Cerebellar cortex (tissue), 1 donor: ENCODE data around the gene ZNF217.
"Not testable (repeated sequence)": the region's sequence is repeated elsewhere in the genome, so short reads cannot be mapped to it uniquely, and the experiment has no call there.

Experiments used
- DNase-seq: peaks from one replicate; pipeline ENCODE4 v3.0.0-alpha.2; 2015; ENCODE audit warnings: low spot score

Gene ZNF217

DNA sequence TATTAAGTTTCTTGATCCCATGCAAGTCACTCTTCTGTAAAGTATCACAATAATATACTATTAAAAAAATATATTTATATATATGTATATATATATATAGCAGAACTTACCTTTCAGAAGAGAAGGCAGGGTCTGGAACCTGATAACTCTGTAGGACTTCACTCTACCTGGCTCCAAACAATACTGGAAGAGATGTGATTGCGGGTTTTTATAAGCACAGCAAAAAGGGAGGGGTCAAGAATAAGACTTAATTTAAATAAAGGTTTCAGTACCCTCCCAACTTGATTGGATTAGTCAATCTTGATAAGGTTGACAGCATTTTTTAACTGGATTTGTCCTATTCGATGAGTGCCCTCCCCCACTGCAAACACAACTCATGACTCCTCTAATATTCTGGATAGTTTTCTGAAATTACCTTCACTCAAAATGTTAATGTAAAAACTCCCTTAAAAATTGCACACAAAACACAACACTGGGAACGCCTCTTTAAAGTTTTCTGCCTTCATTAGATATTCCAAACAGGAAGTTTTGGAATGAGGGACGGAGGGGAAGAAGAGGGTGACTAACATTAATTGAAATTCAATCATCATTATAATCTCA is 4.0 kb upstream of the ZNF217 start:
- DNase-seq: peak; percentile 45

DNA sequence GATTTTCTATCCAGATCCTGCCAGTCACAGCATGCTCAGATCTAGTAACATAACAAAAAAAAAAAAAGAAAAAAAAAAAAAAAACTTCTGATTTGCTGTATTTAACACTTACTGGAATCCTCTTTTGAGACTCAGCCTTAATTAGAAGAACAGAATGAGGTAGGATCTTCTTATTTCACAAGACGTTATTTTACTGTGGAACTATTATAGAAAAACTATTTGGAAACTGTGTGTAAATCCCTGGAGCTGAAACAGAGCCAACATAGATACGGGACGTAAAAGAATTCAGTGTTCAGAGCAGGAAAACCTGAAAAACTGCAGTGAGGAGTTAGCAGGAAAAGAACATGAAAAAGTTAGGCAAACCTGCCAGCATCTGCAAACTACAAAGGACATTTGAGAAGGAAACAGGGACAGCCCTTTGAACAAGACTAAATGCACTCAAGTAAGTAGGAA is 3.4 kb upstream of the ZNF217 start:
- peak; percentile 36 for DNase-seq

DNA sequence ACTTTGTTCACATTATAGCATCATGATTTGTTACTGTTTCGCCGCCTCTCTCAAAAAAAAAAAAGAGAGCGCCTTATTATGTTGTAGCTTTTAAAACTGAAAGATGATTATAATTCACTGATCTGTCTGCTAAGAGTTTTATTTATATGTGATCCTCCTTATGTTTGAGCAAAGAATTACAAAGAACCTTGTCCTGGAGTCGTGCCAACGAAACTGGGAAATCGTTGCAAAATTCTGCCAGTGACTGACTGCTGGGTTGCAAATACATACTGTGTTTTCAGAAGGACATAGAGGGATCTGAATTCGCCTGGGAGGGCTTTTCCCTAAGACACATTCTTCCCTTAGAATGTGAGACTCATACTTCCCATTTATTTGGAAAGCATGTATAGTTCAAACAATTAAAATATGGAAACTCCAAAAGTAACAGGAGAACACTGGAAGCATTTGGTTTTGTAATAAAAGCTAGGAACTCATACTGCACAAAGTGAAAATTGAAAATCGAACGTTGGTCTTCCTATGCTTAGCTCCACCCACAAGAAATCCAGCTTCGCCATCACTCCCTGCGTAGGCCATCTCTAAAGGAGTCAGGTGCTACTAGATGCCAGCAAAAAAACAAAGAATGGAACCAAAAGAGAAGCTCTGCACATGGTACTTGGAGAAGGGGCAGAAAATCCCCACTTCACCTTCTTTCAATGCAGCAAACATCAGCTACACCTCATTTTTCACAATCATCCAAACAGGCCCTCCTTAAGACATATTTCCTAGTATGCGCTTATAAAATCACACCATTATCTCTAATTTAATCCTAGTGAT is 2.8 kb upstream of the ZNF217 start:
- DNase-seq: peak; percentile 46

DNA sequence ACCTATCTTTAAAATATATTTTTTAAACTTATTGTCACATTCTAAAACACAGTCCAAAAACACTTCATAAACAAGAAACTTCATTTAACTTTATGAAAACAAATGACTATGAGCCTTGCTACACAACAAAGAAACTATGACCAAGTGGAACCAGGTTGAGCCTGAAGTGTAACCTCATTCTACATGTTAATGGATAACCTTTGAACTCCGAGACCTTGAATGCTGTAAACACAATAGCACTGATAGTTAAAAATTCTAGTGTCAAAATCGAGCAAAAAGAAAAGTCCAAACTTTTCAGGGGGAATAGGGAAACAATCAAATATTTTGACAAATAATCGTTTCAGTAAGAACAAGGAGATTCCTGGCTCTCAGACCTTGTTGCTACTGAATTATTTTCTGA is 2.1 kb upstream of the ZNF217 start:
- DNase-seq: not testable (repeated sequence)

DNA sequence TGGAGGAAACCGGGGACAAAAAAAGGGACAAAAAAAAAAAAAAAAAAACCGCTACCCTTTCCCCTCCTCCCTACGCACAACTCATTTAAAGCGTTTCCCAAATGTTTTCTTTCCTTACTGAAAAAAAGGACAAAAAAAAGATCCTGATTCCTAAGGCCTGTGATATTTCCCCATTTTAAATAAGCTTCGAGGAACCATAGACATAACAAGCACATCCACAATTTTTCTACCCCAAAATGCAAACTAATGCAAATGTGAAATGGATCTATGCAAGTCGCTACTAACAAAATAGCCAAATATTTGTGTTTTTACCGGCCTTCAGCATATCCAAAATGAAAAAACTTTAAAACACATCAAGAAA is 1.4 kb upstream of the ZNF217 start:
- no peak for DNase-seq

DNA sequence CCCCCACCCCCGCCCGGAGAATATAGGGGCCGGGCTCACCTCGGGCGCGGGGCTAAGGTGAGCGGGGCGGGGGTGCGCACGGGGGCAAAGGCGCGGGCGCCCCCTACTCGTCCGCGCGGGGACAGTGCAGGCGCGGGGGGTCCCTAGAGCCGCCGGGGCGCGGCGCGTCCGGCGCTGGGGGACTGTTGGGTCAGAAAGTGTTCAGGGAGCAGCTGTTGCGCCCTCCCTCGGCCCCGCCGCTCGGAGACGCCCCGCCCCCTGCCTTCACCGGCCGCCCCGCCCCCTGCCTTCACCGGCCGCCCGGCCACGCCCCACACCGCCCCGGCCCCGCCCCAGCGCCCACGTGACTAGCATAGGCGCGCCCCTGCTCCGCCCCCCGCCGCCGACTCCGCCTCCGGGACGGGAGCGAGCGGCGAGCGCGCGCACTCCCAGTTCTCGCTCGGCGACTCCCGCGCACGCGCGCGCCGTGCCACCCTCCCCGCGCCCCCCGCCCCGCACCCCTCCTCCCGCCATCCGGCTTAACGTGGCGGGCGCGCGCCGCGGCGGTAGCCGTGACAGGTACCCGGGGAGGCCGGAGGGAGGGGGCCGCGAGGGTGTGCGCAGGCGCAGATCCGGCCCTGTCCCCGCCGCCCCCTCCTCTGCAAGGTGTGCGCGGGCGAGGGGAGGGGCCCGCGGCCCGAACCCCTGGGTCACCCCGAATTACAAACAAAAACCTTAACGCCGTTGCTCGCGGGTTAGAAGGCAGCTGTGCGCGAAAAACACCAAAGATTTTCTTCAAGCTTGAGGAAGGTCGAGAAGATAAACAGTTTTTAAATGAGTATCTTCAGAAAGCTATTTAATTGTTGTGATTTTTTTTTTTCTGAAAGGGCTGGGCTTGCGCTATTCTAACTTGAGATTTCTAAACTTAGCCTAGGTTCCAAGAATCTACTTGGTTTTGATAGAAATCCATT is 704 bp upstream of the ZNF217 start:
- peak; percentile 85 for DNase-seq

DNA sequence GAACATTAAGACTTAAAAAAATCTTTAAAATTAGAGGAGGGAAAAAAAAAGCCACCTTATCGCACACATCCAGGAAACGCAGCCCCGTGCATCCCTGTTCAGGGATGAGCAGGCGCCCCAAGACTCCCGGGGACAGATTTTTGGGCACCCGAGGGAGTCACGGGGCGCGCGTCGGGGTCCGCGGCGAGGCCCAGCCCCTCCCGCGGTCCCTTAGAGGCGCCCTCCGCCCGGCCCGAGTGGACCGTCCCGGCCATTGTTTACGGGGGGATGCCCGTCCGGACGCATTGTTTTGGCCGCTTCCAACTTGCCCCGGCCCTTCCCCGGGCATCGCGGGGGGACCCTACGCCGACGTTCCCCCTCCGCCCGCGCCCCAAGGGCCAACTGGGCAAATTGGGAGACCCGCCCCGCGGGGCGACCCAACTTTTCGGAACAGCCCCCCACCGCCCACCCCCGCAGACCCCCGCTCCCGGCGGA is 610 bp downstream of the ZNF217 start:
- no peak for DNase-seq

DNA sequence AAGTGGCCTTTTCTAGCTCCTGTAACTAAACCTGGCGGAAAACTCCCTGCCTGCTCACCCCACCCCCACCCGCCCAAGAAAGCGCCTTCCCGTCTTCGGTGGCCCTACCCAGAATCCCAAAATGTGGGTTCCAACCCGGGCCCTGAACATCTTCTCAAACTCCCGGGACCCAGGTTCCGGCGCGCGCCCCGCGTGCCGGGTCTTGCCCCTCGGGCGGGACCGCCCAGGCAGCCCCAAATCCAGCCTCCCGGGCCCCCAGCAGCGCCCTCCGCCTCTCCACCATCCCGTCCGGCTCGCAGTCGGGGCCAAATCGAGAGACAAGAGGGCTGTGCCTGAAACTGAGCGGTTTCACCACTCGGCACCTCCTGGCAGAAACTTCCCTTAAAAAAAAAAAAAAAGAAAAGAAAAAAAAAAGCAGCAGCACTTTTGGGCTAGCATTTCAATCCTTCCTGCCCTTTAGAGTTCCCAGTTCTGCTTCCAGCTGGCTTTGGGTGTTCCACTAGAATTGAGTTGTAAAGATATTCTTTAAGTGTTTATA is 1.1 kb downstream of the ZNF217 start:
- not testable (repeated sequence) for DNase-seq

DNA sequence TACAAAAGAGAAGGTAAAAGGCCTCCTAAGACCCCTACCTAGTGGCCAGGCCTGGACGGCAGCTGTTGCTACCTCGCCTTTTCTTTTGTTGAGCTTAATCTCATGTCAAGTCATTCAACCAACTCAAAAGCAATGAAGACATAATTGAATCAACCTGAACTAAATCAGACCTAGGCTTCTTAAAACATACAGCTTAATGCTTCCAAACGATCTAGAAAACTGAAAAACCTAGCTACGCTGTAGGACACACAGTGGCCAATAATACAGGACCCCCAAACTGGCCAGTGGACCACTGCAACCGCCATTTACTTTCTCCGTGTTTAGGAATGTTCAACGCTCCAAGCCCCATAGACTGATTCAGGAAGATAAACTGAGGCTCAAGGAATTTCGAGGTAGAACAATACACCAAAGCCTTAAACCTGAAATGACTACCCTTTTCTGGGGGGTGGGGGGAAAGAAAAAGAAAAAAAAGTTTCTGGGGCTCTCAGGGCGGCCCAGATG is 1.6 kb downstream of the ZNF217 start:
- not testable (repeated sequence) for DNase-seq

DNA sequence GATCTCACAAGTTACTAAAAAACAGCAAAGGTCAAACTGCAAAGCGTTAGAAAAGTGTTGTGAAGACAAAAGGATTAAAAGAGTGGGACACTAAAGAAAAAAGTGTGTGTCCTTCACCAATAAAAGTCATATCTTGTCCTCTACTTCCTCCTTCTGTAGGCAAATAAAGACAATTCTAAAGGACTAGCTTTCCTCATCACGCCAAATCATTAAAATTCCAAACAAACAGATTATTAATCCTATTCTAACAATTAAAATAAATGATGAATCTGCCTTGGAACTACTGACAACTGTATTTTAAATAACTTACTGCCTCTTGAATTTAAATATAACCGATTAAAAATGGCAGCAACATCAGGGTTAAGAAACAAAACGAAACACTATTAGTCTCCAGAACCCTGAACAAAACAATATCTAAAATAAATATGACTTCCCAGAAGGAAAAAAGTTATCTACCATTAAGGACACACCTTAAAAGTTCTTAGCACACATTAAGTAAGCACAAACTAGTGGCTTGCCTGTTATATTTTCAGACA is 2.4 kb downstream of the ZNF217 start:
- not testable (repeated sequence) for DNase-seq

DNA sequence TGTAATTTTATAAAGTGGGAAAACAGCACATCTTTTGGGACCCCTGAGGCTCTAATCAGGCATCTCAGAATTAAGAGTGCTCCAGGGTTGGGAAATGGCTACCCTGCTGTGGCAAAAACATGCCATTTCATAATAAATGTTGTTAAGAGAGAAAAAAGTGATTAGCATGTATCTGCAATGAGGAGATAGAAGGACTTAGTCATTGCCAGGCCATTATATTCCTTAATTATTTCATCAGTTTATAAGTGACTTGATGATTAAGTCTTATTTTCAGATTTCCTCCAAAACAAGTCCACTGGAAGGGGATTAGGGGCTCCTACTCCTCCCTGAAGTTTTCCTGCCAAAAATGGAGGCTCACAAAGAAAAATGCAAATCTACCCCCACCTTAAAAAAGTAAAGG is 3.0 kb downstream of the ZNF217 start:
- DNase-seq: not testable (repeated sequence)

DNA sequence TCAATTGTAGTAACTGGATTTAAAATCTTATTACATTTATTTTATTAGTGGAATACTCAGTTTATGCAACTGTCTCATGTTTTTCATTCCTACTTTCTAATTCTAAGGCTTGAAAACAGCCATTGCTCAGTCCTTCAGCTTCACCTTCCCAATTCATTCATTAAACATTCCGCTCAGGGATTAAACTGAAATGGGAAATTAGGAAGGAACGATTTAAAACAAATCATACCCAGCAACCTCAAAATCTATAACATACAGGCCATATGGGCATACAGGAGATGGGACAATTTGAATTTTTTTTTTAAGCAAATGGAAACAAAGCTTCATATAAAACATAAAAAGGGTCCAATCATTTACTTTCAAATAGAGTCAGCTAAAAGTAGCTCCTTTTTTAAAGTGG is 3.5 kb downstream of the ZNF217 start:
- not testable (repeated sequence) for DNase-seq

DNA sequence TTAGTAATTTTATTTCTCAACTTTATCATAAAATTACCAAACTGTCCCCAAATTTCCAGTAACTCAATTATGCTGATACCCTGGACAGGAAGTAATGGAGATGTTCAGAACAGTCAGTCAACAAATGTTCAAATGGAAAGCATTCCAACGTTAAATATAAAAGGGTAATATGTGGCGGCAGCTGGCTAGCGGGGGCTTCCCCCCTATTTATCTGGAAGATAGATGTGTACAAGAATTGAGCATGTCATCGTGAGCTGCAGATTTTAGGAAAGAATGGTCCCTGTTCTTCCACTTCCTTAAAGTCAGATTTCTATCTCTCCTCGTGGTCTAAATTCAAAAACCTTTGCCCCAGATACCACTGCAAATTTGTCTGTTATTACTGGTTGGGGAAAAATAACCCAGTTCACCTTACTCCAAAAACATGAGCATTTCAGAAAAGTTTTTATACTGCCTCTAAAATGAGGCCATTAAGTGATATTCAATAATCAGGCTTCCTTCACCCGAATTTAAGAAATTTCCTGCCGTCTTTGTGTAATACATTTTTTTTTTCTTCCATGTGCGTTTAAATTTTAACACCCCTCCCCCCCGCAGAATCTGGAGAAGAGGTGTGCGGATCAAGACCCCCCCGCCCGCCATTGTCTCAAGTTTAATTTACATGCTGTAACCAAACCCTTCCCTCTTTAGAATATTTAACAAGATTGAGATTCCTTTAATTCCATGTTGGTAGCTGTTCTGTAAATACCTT is 4.1 kb downstream of the ZNF217 start:
- not testable (repeated sequence) for DNase-seq

DNA sequence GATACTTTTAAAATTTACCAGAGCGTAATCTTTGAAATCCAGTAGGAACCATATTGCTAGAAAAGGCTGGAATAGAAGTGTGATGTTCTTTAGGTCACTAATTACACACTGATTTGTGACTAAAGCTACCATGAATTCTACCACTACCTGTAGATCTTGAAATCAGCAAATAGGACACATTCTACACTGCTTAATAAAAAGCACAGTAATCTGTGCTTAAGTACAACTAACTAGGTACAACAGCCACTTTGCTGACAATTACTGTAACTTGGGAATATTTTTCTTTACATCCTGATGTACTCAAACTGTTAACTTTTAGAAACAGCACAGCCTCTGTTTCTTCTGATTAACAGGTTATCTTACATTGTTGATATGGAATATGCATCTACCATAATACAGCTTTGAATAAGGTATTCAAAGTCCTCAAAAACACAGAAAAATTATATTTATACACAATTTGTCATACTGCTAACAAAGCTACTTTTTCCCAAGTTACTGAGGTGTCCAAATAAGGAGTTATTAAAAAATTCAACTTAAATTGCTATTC is 6.4 kb downstream of the ZNF217 start:
- not testable (repeated sequence) for DNase-seq

DNA sequence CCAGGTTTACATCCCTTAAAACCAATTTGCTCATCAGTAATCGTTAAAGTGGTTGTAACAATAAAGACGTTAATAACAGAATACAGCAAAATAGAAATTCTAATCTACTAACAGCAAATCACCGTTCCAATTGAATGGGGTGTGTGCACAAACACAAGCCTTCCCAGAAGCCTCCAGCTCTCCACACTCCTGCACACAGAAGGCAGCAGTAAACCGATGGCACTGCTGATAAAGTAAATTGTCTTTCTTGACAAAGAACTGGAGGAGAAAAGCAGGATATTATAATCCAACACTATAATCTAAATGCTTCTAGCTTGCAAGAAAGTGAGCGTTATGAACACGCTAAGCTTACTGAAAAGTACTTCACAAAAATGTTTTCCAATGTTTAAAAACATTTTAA is 7.0 kb downstream of the ZNF217 start:
- no peak for DNase-seq

DNA sequence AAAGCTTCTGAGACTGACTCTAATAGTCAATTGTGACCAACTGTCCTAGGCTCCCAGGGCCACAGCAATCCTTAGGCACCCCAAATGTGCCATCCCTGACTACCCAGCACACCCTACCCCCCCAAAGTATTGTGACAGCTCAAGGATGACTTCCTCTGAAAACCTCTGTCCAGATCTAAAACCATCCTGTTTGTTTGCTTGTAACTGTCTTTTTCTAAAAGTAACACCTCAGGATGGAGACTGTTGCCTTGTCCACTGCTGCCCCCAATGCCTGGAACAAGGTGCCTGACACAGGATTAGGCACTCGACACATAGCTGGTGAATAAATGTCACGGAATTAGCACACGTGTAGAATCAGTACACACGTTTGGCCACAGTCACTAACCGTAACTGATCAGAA is 7.7 kb downstream of the ZNF217 start:
- DNase-seq: not testable (repeated sequence)

DNA sequence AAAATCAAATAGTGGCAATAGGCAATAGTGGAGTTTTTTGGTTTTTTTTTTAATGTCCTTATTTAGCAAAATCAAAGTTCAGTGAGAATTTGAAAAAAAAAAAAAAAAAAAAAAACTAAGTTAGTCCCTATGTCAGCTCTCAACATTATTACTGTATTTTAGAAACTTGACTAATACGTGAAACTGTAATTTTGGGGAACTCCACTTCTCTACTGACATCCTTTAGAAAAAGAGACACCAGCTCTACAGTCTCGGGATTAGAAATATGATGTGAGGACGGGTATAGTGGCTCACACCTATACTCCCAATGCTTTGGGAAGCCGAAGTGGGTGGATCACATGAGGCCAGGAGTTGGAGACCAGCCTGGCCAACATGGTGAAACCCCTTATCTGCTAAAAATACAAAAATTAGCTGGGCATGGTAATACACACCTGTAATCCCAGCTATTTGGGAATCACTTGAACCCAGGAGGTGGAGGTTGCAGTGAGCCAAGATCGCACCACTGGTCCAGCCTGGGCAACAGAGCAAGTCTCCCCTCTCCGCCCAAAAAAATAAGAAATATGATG is 8.6 kb downstream of the ZNF217 start:
- not testable (repeated sequence) for DNase-seq

DNA sequence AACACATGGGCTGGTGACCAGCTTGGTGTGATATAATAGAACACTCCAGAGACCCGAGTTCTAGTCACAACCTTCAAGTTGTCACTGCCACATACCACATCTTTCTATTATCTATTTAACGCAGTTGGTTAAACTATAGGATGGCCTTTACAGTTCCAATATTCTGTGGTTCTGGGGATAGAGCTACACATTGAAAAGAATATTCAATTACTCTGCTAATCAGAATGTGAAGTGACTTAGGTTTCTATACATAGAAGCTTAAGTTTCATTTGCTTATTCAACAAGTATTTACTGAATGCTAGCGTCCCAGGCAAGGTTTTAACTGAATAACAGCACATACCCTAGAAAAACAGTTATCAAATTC is 9.1 kb downstream of the ZNF217 start:
- DNase-seq: not testable (repeated sequence)

DNA sequence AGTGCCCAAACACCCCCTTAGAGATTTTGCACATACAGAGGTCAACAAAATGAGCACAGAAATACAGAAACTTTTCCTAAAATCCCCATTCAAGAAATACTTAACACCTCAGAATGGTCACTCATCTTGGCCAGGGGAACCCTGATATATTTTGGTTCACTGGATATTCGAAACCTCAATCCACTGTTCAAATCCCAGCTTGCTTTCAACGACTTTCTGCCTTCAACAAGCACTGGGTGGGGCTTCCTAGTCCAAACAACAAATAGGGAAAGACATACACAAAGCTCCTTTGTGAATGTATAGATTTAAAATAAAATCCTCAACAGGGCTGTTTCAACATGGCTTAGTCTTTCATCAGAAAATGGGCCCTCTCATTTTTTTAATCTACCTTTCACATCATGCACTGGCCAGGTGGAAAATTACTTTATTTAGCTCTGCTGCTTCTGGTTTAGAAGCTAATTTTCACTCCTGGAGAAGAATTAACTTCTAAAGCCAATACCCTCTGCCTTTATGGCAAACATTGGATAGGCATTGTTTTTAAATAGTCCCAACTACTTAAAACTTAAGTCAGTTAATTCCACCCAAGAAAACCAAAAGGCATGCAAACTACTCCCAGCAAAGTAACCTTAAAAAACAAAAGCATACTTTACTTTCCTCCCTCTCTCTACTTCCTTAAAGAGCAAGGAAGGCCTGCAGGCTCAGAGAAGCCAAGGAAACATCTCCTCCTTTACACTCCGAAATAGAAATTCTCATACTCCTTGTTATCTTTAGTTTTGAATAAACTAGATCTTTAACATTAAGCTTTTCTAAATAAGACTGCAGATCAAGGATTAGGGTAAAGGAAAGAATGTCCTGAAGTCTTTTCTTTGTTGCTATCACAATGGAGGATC is 9.7 kb downstream of the ZNF217 start:
- DNase-seq: not testable (repeated sequence)
